Gastroesophageal sphincter (tissue), 3 donors: ENCODE data around the gene KCNS3.

Source experiments
- EP300 ChIP-seq: sonication (generic); formaldehyde crosslinking; IDR thresholded peaks from one replicate; pipeline ENCODE4 v1.6.1; 2017; ENCODE audit warnings: antibody characterized with exemption, mild to moderate bottlenecking
- POLR2A ChIP-seq, 2 donors: fragments of 450-650 bp; IDR thresholded peaks; one replicate each; pipeline ENCODE4 v1.6.1; 2017; ENCODE audit warnings: antibody characterized with exemption in 2 of 2, mild to moderate bottlenecking in 2 of 2, moderate library complexity in 1 of 2
- POLR2AphosphoS5 ChIP-seq: sonication (generic); formaldehyde crosslinking; IDR thresholded peaks from one replicate; pipeline ENCODE4 v1.6.1; 2017; ENCODE audit warnings: antibody characterized with exemption
- TF ChIP-seq, protein P1 (sequence below), 4 experiments: fragments of 200-600 bp in 2 of 4; fragments of 450-650 bp in 2 of 4; sonication (generic) in 1 of 4; IDR thresholded peaks; one replicate each; pipeline ENCODE4 v1.5.1; 2017 to 2019; ENCODE audit warnings: antibody characterized with exemption in 4 of 4, mild to moderate bottlenecking in 2 of 4, moderate library complexity in 2 of 4

DNA sequence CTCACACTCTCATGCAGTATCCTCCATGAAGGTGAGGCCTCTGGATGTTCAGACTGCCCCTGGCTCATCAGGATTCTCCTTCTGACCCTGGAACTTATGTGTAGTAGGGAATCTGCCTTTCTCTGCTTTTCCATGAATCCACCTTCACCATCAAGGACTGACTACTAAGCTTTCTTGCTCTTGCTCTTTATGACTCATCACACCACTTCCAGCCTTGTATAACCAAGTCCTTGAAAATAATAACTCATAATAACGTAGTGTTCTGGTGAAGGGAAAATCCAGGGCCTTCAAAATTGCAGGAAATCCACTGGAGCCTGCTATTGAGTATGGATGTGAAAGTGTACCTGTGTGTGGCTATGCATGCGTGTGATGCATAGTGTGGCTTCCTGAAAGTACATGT lies 11.3 kb upstream of the KCNS3 start:
- TF ChIP-seq POLR2A (IDR thresholded peaks at IDR 0.05) (no peak), POLR2AphosphoS5 (no peak), EP300 (no peak)
- TF ChIP-seq, protein P1, sequence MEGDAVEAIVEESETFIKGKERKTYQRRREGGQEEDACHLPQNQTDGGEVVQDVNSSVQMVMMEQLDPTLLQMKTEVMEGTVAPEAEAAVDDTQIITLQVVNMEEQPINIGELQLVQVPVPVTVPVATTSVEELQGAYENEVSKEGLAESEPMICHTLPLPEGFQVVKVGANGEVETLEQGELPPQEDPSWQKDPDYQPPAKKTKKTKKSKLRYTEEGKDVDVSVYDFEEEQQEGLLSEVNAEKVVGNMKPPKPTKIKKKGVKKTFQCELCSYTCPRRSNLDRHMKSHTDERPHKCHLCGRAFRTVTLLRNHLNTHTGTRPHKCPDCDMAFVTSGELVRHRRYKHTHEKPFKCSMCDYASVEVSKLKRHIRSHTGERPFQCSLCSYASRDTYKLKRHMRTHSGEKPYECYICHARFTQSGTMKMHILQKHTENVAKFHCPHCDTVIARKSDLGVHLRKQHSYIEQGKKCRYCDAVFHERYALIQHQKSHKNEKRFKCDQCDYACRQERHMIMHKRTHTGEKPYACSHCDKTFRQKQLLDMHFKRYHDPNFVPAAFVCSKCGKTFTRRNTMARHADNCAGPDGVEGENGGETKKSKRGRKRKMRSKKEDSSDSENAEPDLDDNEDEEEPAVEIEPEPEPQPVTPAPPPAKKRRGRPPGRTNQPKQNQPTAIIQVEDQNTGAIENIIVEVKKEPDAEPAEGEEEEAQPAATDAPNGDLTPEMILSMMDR (IDR thresholded peaks at IDR 0.05), result no peak
